ENCODE data around the gene RAB28.

RAB28 gene

GRCh38 chr4:13495753-13496152 lies 11.6 kb upstream of the RAB28 start:
- H3K4me3 ChIP-seq (ENCODE audit: insufficient read depth in 1 of 2, low read depth in 1 of 2, low read length in 2 of 2) = no peak overlapping the region
- no peak overlapping the region for H2BK120ac ChIP-seq (ENCODE audit: low read depth, low read length)
- H3K9ac ChIP-seq (ENCODE audit: low read length) = no peak overlapping the region
- no peak overlapping the region for H4K8ac ChIP-seq (ENCODE audit: low read length)
- H2BK12ac ChIP-seq (ENCODE audit: low read length in 2 of 2) = no peak overlapping the region
- no peak overlapping the region for H2BK15ac ChIP-seq (ENCODE audit: low read depth, poor library complexity, severe bottlenecking)
- H4K91ac ChIP-seq (ENCODE audit: low read length) = no peak overlapping the region
- H2AFZ ChIP-seq (ENCODE audit: low read depth, low read length) = no peak overlapping the region
- H2BK5ac ChIP-seq (ENCODE audit: low read depth, low read length, poor library complexity, severe bottlenecking) = no peak overlapping the region
- H2AK5ac ChIP-seq (ENCODE audit: low read length, severe bottlenecking) = no peak overlapping the region
- H3K36me3 ChIP-seq (ENCODE audit: control insufficient read depth in 1 of 2, insufficient read depth in 2 of 2, low read depth in 1 of 2, low read length in 2 of 2) = no peaks in the 10 kb centered on the region
- H3K4ac ChIP-seq (ENCODE audit: low read depth in 1 of 2, low read length in 2 of 2) = no peak overlapping the region
- H3K14ac ChIP-seq (ENCODE audit: low read length in 2 of 2) = no peak overlapping the region
- DNase-seq = no peak
- H3K4me1 ChIP-seq (ENCODE audit: control insufficient read depth, insufficient read depth, low read depth, low read length) = no peaks in the 10 kb centered on the region
- no peak overlapping the region for H3K4me2 ChIP-seq (ENCODE audit: low read length, poor library complexity, severe bottlenecking)
- no peaks in the 10 kb centered on the region for H3K79me1 ChIP-seq (replicated peaks; ENCODE audit: low read length, poor library complexity, severe bottlenecking)
- no peak overlapping the region for H3K18ac ChIP-seq (ENCODE audit: low read depth in 1 of 2, low read length in 2 of 2)
- H3K27me3 ChIP-seq (ENCODE audit: control insufficient read depth in 1 of 2, insufficient read depth in 1 of 2, low read length in 2 of 2) = peaks cover 5 to 8% of the 10 kb centered on the region in 2 experiments
- no peaks in the 10 kb centered on the region for H3K9me3 ChIP-seq (ENCODE audit: control insufficient read depth, low read length)
- H3K23ac ChIP-seq (ENCODE audit: low read length in 2 of 2) = no peak overlapping the region
- no peak overlapping the region for H3K27ac ChIP-seq (ENCODE audit: low read length, poor library complexity, severe bottlenecking)
- no CpG with 5 or more reads among the region's 1 CpG for WGBS

DNA sequence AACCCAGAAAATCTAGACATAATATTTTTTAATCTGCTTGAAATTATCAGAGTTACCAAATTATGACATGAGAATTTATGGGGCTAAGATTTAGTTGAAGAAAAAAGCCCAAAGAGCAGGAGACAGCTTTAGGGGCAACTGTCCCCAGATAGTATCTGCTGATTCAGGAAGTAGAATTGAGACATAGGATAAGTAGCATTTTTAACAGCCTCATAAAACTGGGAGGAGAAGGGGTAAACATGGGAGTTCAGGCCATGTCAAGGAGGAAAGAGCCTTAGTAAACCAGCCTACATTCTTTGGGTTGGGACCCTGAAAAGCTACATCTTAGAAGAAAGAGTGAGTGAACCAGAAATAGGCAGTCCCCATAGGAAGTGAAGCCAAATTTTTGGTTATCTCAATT lies 9.7 kb upstream of the RAB28 start:
- Histone ChIP-seq H2BK15ac (ENCODE audit: low read depth, poor library complexity, severe bottlenecking) (no peak overlapping the region), H3K4me3 (ENCODE audit: insufficient read depth in 1 of 2, low read depth in 1 of 2, low read length in 2 of 2) (no peak overlapping the region), H2BK12ac (ENCODE audit: low read length in 2 of 2) (no peak overlapping the region), H3K36me3 (ENCODE audit: control insufficient read depth in 1 of 2, insufficient read depth in 2 of 2, low read depth in 1 of 2, low read length in 2 of 2) (no peaks in the 10 kb centered on the region), H3K27me3 (ENCODE audit: control insufficient read depth in 1 of 2, insufficient read depth in 1 of 2, low read length in 2 of 2) (peaks cover 3 to 5% of the 10 kb centered on the region in 2 experiments), H2AK5ac (ENCODE audit: low read length, severe bottlenecking) (no peak overlapping the region), H2BK5ac (ENCODE audit: low read depth, low read length, poor library complexity, severe bottlenecking) (no peak overlapping the region), H4K91ac (ENCODE audit: low read length) (no peak overlapping the region), H3K9me3 (ENCODE audit: control insufficient read depth, low read length) (no peaks in the 10 kb centered on the region), H4K8ac (ENCODE audit: low read length) (no peak overlapping the region), H3K4me2 (ENCODE audit: low read length, poor library complexity, severe bottlenecking) (no peak overlapping the region), H3K4ac (ENCODE audit: low read depth in 1 of 2, low read length in 2 of 2) (no peak overlapping the region), H3K4me1 (ENCODE audit: control insufficient read depth, insufficient read depth, low read depth, low read length) (no peaks in the 10 kb centered on the region), H3K14ac (ENCODE audit: low read length in 2 of 2) (no peak overlapping the region), H3K9ac (ENCODE audit: low read length) (no peak overlapping the region), H3K23ac (ENCODE audit: low read length in 2 of 2) (no peak overlapping the region), H3K18ac (ENCODE audit: low read depth in 1 of 2, low read length in 2 of 2) (no peak overlapping the region), H2BK120ac (ENCODE audit: low read depth, low read length) (no peak overlapping the region), H3K27ac (ENCODE audit: low read length, poor library complexity, severe bottlenecking) (no peak overlapping the region), H2AFZ (ENCODE audit: low read depth, low read length) (peak overlapping the region; percentile 51), H3K79me1 (replicated peaks; ENCODE audit: low read length, poor library complexity, severe bottlenecking) (no peaks in the 10 kb centered on the region)
- no peak for DNase-seq

- Histone ChIP-seq H4K8ac (ENCODE audit: low read length) (no peak overlapping the region), H3K18ac (ENCODE audit: low read depth in 1 of 2, low read length in 2 of 2) (no peak overlapping the region), H3K14ac (ENCODE audit: low read length in 2 of 2) (no peak overlapping the region), H2BK12ac (ENCODE audit: low read length in 2 of 2) (no peak overlapping the region), H3K4me2 (ENCODE audit: low read length, poor library complexity, severe bottlenecking) (no peak overlapping the region), H3K27ac (ENCODE audit: low read length, poor library complexity, severe bottlenecking) (no peak overlapping the region), H3K4ac (ENCODE audit: low read depth in 1 of 2, low read length in 2 of 2) (no peak overlapping the region), H4K91ac (ENCODE audit: low read length) (no peak overlapping the region), H2BK5ac (ENCODE audit: low read depth, low read length, poor library complexity, severe bottlenecking) (no peak overlapping the region), H2BK120ac (ENCODE audit: low read depth, low read length) (no peak overlapping the region), H3K4me1 (ENCODE audit: control insufficient read depth, insufficient read depth, low read depth, low read length) (no peaks in the 10 kb centered on the region), H3K36me3 (ENCODE audit: control insufficient read depth in 1 of 2, insufficient read depth in 2 of 2, low read depth in 1 of 2, low read length in 2 of 2) (no peaks in the 10 kb centered on the region), H3K27me3 (ENCODE audit: control insufficient read depth in 1 of 2, insufficient read depth in 1 of 2, low read length in 2 of 2) (peaks cover 3 to 5% of the 10 kb centered on the region in 2 experiments), H3K4me3 (ENCODE audit: insufficient read depth in 1 of 2, low read depth in 1 of 2, low read length in 2 of 2) (no peak overlapping the region), H3K9ac (ENCODE audit: low read length) (no peak overlapping the region), H3K79me1 (replicated peaks; ENCODE audit: low read length, poor library complexity, severe bottlenecking) (no peaks in the 10 kb centered on the region), H2AFZ (ENCODE audit: low read depth, low read length) (no peak overlapping the region), H3K23ac (ENCODE audit: low read length in 2 of 2) (no peak overlapping the region), H2BK15ac (ENCODE audit: low read depth, poor library complexity, severe bottlenecking) (no peak overlapping the region), H3K9me3 (ENCODE audit: control insufficient read depth, low read length) (no peaks in the 10 kb centered on the region), H2AK5ac (ENCODE audit: low read length, severe bottlenecking) (no peak overlapping the region)
- DNase-seq = no peak
- 93% methylated on average over 2 of the region's 3 CpGs for WGBS
These were observed 8.6 kb upstream of the RAB28 start for GRCh38 chr4:13492747-13493146.

DNA sequence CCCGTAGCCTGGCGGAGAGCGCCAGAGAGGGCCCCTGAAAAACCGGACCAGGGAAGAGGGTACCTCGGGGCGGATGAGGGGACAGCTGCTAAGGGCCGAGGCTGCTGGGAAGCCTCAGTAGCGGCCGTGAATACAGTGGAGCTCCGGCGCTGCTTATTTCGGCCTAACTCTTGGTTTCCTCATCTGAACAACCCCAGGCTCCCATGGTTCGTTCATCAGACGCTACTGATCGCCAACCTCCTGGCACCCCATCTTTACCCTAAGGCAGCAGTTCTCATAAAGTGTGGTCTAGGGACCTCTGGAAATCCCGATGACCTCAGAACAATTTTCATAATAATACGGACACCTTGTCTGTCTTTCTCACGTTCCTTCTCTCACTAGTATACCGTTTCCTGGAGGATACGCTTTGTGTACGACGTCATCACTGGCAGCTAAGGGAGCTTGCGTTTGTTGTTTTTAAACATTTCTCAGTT lies 645 bp upstream of the RAB28 start:
- H3K27ac ChIP-seq (ENCODE audit: low read length, poor library complexity, severe bottlenecking) = no peak overlapping the region
- H2BK15ac ChIP-seq (ENCODE audit: low read depth, poor library complexity, severe bottlenecking) = no peak overlapping the region
- DNase-seq = peak; percentile 68
- H3K9ac ChIP-seq (ENCODE audit: low read length) = peak overlapping the region; percentile 99
- peak overlapping the region; percentile 73 for H3K4me2 ChIP-seq (ENCODE audit: low read length, poor library complexity, severe bottlenecking)
- H3K79me1 ChIP-seq (replicated peaks; ENCODE audit: low read length, poor library complexity, severe bottlenecking) = peaks cover 6% of the 10 kb centered on the region
- peak overlapping the region; percentile 96 for H2AFZ ChIP-seq (ENCODE audit: low read depth, low read length)
- no peaks in the 10 kb centered on the region for H3K27me3 ChIP-seq (ENCODE audit: control insufficient read depth in 1 of 2, insufficient read depth in 1 of 2, low read length in 2 of 2)
- no peak overlapping the region for H2AK5ac ChIP-seq (ENCODE audit: low read length, severe bottlenecking)
- no peak overlapping the region for H3K18ac ChIP-seq (ENCODE audit: low read depth in 1 of 2, low read length in 2 of 2)
- H3K4ac ChIP-seq (ENCODE audit: low read depth in 1 of 2, low read length in 2 of 2) = no peak overlapping the region
- no peak overlapping the region for H2BK12ac ChIP-seq (ENCODE audit: low read length in 2 of 2)
- H3K4me1 ChIP-seq (ENCODE audit: control insufficient read depth, insufficient read depth, low read depth, low read length) = peaks cover 5% of the 10 kb centered on the region
- H2BK5ac ChIP-seq (ENCODE audit: low read depth, low read length, poor library complexity, severe bottlenecking) = no peak overlapping the region
- H2BK120ac ChIP-seq (ENCODE audit: low read depth, low read length) = no peak overlapping the region
- peak overlapping the region; percentile 67 to 85 for H3K4me3 ChIP-seq (ENCODE audit: insufficient read depth in 1 of 2, low read depth in 1 of 2, low read length in 2 of 2)
- no peak overlapping the region for H4K8ac ChIP-seq (ENCODE audit: low read length)
- no peak overlapping the region for H3K14ac ChIP-seq (ENCODE audit: low read length in 2 of 2)
- no peak overlapping the region for H3K23ac ChIP-seq (ENCODE audit: low read length in 2 of 2)
- WGBS = 2% methylated on average over 17 of the region's 23 CpGs
- no peaks in the 10 kb centered on the region for H3K36me3 ChIP-seq (ENCODE audit: control insufficient read depth in 1 of 2, insufficient read depth in 2 of 2, low read depth in 1 of 2, low read length in 2 of 2)
- H3K9me3 ChIP-seq (ENCODE audit: control insufficient read depth, low read length) = no peaks in the 10 kb centered on the region
- no peak overlapping the region for H4K91ac ChIP-seq (ENCODE audit: low read length)
